ENCODE results near the gene NPR2. TPM values are rescaled to one million over a fixed set of nuclear protein-coding genes. Genes with fewer than 3 reads are reported as not detected.

NPR2 gene
- total and polyA plus RNA-seq, 7 donors: 0.60 to 26.6 (median 20.3) TPM

GRCh38 chr9:35798658-35799374, 7.4 kb downstream of the NPR2 start:
- WGBS, 2 donors: 91 to 92% methylated on average over 4 of the region's 4 CpGs
- intact Hi-C loops (cut with DNase I): no loop called here
- no peak overlapping the region for H3K4me3 ChIP-seq
- peaks cover 0 to 21% (median 13%) of the 10 kb centered on the region in 4 donors for H3K4me1 ChIP-seq
- H3K27me3 ChIP-seq: no peaks in the 10 kb centered on the region
- H3K9me3 ChIP-seq: no peaks in the 10 kb centered on the region
- TF ChIP-seq POLR2A (IDR thresholded peaks at IDR 0.05): no peak
- no peak for TF ChIP-seq EP300 (IDR thresholded peaks at IDR 0.05)
- TF ChIP-seq POLR2AphosphoS5 (IDR thresholded peaks at IDR 0.05): no peak
- no peak for TF ChIP-seq CTCF (IDR thresholded peaks at IDR 0.05)
- no peak overlapping the region for H3K27ac ChIP-seq
- H3K36me3 ChIP-seq: peaks cover 0 to 45% (median 12%) of the 10 kb centered on the region in 4 donors
- DNase-seq: no peak

- H3K27ac ChIP-seq: no peak overlapping the region
- no peaks in the 10 kb centered on the region for H3K9me3 ChIP-seq
- H3K36me3 ChIP-seq: peaks cover 0 to 53% (median 12%) of the 10 kb centered on the region in 4 donors
- intact Hi-C loops (cut with DNase I): no loop called here
- no peak for DNase-seq
- H3K4me3 ChIP-seq: no peak overlapping the region
- 84 to 91% methylated on average over 7 of the region's 7 CpGs for WGBS, 2 donors
- peaks cover 0 to 4% (median 0%) of the 10 kb centered on the region in 4 donors for H3K4me1 ChIP-seq
- TF ChIP-seq EP300 (IDR thresholded peaks at IDR 0.05): no peak
- TF ChIP-seq CTCF (IDR thresholded peaks at IDR 0.05): no peak
- no peak for TF ChIP-seq POLR2A (IDR thresholded peaks at IDR 0.05)
- no peak for TF ChIP-seq POLR2AphosphoS5 (IDR thresholded peaks at IDR 0.05)
- no peaks in the 10 kb centered on the region for H3K27me3 ChIP-seq
Measured at GRCh38 chr9:35800530-35800929, 9.1 kb downstream of the NPR2 start.

GRCh38 chr9:35801328-35802128, 10.1 kb downstream of the NPR2 start:
- no peak for TF ChIP-seq POLR2A (IDR thresholded peaks at IDR 0.05)
- TF ChIP-seq POLR2AphosphoS5 (IDR thresholded peaks at IDR 0.05): no peak
- TF ChIP-seq CTCF (IDR thresholded peaks at IDR 0.05): no peak
- no peak for TF ChIP-seq EP300 (IDR thresholded peaks at IDR 0.05)
- no peak for DNase-seq
- WGBS, 2 donors: 93 to 94% methylated on average over 13 of the region's 13 CpGs
- Histone ChIP-seq H3K36me3 (peaks cover 0 to 63% (median 17%) of the 10 kb centered on the region in 4 donors), H3K4me3 (no peak overlapping the region), H3K4me1 (no peaks in the 10 kb centered on the region), H3K27me3 (no peaks in the 10 kb centered on the region), H3K27ac (no peak overlapping the region), H3K9me3 (no peaks in the 10 kb centered on the region)
- intact Hi-C loops (cut with DNase I): no loop called here

- Histone ChIP-seq H3K27ac (no peak overlapping the region), H3K36me3 (peaks cover 0 to 78% (median 32%) of the 10 kb centered on the region in 4 donors), H3K4me3 (no peak overlapping the region), H3K9me3 (no peaks in the 10 kb centered on the region), H3K4me1 (peaks cover 0 to 4% (median 3%) of the 10 kb centered on the region in 4 donors), H3K27me3 (no peaks in the 10 kb centered on the region)
- intact Hi-C loops (cut with DNase I): no loop called here
- TF ChIP-seq CTCF (IDR thresholded peaks at IDR 0.05) (no peak), EP300 (IDR thresholded peaks at IDR 0.05) (no peak)
- 97% methylated on average over 8 of the region's 8 CpGs for WGBS, 2 donors
- no peak for DNase-seq
Measured at GRCh38 chr9:35806101-35806500, 14.7 kb downstream of the NPR2 start.

All from sigmoid colon (tissue), 7 donors.